ENCODE measurements around the gene DNAJB13. TPM values are rescaled to one million over a fixed set of nuclear protein-coding genes. Genes with fewer than 3 reads are reported as not detected.

DNAJB13 gene
- total and polyA plus RNA-seq, 8 donors: 0.22 to 2.1 (median 0.47) TPM

DNA sequence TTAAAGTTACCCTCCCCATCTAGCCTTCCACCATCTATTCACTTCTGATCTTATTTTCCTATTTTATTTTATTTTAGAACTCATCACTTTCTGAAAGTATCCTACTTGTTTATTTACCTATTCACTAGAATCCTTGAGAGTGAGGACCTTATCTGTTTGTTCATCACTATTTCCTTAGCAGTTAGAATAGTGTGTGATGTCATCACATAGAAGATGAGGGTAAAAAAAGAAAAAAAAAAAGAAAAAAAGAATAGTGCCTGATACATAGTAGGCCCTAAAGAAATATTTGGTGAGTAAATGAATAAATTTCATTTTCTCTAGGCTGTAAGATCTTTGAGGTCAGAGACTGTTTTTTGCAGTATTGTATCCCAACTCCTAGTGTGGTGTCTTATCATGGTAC is 37.4 kb upstream of the DNAJB13 start:
- H3K27me3 ChIP-seq: no peaks in the 10 kb centered on the region
- intact Hi-C loops (cut with DNase I): no loop called here
- TF ChIP-seq, protein P1, sequence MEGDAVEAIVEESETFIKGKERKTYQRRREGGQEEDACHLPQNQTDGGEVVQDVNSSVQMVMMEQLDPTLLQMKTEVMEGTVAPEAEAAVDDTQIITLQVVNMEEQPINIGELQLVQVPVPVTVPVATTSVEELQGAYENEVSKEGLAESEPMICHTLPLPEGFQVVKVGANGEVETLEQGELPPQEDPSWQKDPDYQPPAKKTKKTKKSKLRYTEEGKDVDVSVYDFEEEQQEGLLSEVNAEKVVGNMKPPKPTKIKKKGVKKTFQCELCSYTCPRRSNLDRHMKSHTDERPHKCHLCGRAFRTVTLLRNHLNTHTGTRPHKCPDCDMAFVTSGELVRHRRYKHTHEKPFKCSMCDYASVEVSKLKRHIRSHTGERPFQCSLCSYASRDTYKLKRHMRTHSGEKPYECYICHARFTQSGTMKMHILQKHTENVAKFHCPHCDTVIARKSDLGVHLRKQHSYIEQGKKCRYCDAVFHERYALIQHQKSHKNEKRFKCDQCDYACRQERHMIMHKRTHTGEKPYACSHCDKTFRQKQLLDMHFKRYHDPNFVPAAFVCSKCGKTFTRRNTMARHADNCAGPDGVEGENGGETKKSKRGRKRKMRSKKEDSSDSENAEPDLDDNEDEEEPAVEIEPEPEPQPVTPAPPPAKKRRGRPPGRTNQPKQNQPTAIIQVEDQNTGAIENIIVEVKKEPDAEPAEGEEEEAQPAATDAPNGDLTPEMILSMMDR (IDR thresholded peaks at IDR 0.05): no peak
- ATAC-seq (no peak), FAIRE-seq (no peak), DNase-seq (no peak)
- H3K9me3 ChIP-seq: no peaks in the 10 kb centered on the region
- H3K4me3 ChIP-seq: no peak overlapping the region
- peaks cover 0 to 21% (median 0%) of the 10 kb centered on the region in 3 donors for H3K36me3 ChIP-seq
- no peak overlapping the region for H3K27ac ChIP-seq
- H3K4me1 ChIP-seq: peaks cover 0 to 6% (median 5%) of the 10 kb centered on the region in 3 donors

- FAIRE-seq (no peak), DNase-seq (peak in 2 of 6 donors; percentile 21 to 32), ATAC-seq (peak; percentile 46 to 84 (median 58))
- Histone ChIP-seq H3K9me3 (no peaks in the 10 kb centered on the region), H3K4me1 (peaks cover 0 to 6% (median 5%) of the 10 kb centered on the region in 3 donors), H3K36me3 (peaks cover 0 to 29% (median 5%) of the 10 kb centered on the region in 3 donors), H3K27ac (no peak overlapping the region), H3K27me3 (no peaks in the 10 kb centered on the region), H3K4me3 (no peak overlapping the region)
- intact Hi-C loops (cut with DNase I): no loop called here
- 32% methylated on average over 4 of the region's 4 CpGs for WGBS, 2 donors
- TF ChIP-seq, protein P1 (IDR thresholded peaks at IDR 0.05): no peak
Measured at GRCh38 chr11:73914284-73914683, 36.5 kb upstream of the DNAJB13 start.

DNA sequence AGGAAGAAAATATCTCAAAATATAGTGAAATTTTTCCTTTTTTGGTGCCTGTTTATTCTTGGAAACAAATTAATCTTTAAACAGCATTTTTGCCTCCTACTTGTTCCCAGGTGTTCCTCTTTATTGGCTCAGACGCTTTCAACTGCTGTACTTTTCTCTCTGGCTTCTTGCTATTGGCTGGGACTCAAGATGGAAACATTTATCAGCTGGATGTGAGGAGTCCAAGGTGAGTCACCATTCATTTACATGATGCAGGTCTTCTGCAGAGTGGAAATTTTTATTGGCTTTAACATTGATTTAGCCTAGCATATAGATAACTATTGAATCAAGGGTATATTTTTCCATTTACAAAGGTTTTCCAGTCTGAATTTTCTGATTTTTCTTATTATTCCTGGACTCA is 34.4 kb upstream of the DNAJB13 start:
- peaks cover 0 to 6% (median 5%) of the 10 kb centered on the region in 3 donors for H3K4me1 ChIP-seq
- peak in 2 of 6 donors; percentile 14 to 22 for DNase-seq
- no peak overlapping the region for H3K4me3 ChIP-seq
- peak; percentile 78 to 88 (median 82) for ATAC-seq
- TF ChIP-seq, protein P1 (IDR thresholded peaks at IDR 0.05): no peak
- WGBS, 2 donors: 17 to 20% methylated on average over 1 of the region's 1 CpG
- intact Hi-C loops (cut with DNase I): no loop called here
- no peak for FAIRE-seq
- H3K36me3 ChIP-seq: peaks cover 0 to 33% (median 8%) of the 10 kb centered on the region in 3 donors
- no peaks in the 10 kb centered on the region for H3K27me3 ChIP-seq
- peak overlapping the region in 2 of 4 donors; percentile 4 to 14 for H3K27ac ChIP-seq
- no peaks in the 10 kb centered on the region for H3K9me3 ChIP-seq

DNA sequence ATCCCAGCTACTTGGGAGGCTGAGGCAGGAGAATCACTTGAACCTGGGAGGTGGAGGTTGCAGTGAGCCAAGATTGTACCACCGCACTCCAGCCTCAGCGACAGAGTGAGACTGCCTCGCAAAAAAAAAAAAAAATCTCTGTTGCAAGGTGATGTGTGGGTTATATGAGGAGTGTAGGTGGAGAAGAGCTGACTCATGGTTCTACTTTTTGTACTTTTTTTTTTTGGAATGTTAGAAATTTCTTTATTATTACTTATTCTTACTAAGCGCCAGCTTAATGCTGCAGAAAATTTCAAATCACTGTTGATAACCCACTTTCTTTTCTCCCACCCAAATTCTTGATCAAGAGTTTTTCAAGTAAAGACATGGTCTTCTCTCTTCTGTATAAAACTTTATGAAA is 29.6 kb upstream of the DNAJB13 start:
- intact Hi-C loops (cut with DNase I): no loop called here
- DNase-seq: no peak
- no peaks in the 10 kb centered on the region for H3K4me1 ChIP-seq
- no peak for ATAC-seq
- TF ChIP-seq, protein P1 (IDR thresholded peaks at IDR 0.05): no peak
- H3K36me3 ChIP-seq: peaks cover 0 to 29% (median 8%) of the 10 kb centered on the region in 3 donors
- H3K4me3 ChIP-seq: no peak overlapping the region
- no peaks in the 10 kb centered on the region for H3K27me3 ChIP-seq
- FAIRE-seq: no peak
- H3K9me3 ChIP-seq: no peaks in the 10 kb centered on the region
- no peak overlapping the region for H3K27ac ChIP-seq
- WGBS, 2 donors: 95 to 97% methylated on average over 4 of the region's 4 CpGs

DNA sequence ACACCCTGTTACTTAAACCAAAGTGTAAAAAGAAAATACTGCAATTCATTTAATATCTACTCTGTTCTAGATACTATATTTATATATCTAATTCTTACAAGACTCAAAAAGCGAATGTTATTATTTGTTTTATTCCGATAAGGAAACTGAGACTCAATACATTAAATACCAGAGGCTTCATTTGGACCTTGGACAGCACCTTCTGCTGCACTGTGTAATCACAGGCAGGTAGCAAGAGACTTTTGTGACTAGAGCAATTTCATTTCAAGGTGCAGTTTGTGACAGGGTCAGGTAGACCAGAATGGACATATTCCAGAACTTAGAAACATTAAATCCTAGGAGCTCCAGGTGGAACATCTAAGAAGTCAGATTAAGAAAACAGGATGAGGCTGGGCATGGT is 21.4 kb upstream of the DNAJB13 start:
- no peak overlapping the region for H3K4me3 ChIP-seq
- no peak for ATAC-seq
- H3K27ac ChIP-seq: no peak overlapping the region
- DNase-seq: no peak
- TF ChIP-seq, protein P1 (IDR thresholded peaks at IDR 0.05): no peak
- H3K4me1 ChIP-seq: no peaks in the 10 kb centered on the region
- H3K36me3 ChIP-seq: peaks cover 3 to 32% (median 5%) of the 10 kb centered on the region in 3 donors
- intact Hi-C loops (cut with DNase I): no loop called here
- FAIRE-seq: no peak
- WGBS, 2 donors: 89 to 90% methylated on average over 2 of the region's 2 CpGs
- H3K27me3 ChIP-seq: no peaks in the 10 kb centered on the region
- H3K9me3 ChIP-seq: no peaks in the 10 kb centered on the region

Measured in pancreas (tissue), 10 donors.